Measurements from ENCODE around the gene C1orf159.

DNA sequence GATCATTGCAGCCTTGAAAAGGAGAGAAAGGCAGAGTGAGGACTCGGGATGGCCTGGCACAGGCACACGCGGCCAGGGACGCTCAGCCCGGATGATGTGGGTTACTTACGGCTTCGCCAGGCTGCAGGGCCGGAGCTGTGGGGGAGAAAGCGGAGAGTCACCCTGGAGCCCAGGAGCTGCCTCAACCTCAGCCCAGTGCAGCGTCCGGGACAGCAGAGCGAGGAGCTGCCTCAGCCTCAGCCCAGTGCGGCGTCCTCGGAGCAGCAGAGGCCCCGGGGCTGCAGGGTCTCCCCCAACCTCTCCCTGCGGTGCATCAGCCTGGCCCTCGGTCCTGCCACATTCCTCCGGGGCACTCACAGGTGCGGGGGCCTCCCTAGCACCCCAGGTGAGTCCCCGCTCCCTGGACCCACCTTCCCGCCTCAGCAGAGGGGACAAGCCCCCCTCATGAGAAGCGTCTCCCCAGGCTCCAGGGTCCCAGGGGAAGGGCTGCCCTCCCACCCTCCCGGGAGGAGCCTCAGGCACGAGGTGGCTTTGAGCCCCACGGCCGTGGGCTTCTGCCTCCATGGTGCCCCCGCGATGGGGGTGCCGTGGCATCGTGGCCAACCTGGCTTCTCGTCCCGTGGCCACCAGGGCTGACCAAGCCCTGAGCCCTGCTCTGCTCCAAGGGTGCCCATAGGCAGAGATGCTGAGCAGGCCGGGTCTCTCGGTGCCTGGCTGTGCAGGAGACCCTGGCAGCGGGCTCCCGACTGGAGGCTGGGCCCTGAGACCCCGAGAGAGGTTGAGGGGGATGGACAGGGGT is 31.3 kb downstream of the C1orf159 start:
- TF ChIP-seq, protein P1, sequence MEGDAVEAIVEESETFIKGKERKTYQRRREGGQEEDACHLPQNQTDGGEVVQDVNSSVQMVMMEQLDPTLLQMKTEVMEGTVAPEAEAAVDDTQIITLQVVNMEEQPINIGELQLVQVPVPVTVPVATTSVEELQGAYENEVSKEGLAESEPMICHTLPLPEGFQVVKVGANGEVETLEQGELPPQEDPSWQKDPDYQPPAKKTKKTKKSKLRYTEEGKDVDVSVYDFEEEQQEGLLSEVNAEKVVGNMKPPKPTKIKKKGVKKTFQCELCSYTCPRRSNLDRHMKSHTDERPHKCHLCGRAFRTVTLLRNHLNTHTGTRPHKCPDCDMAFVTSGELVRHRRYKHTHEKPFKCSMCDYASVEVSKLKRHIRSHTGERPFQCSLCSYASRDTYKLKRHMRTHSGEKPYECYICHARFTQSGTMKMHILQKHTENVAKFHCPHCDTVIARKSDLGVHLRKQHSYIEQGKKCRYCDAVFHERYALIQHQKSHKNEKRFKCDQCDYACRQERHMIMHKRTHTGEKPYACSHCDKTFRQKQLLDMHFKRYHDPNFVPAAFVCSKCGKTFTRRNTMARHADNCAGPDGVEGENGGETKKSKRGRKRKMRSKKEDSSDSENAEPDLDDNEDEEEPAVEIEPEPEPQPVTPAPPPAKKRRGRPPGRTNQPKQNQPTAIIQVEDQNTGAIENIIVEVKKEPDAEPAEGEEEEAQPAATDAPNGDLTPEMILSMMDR (IDR thresholded peaks at IDR 0.05; ENCODE audit: insufficient read depth, low read length, poor library complexity, severe bottlenecking) = no peak
- TF ChIP-seq EZH2phosphoT487 (conservative IDR thresholded peaks at IDR 0.05; ENCODE audit: low read length) = no peak
